IPS DF 4.7 (cell line): ENCODE results near the gene HS3ST3B1.

ENCODE experiments used
- DNase-seq: peaks from one replicate; pipeline ENCODE4 v3.0.0-alpha.2; 2013; ENCODE audit warnings: low spot score; ENCODE audit errors: extremely low read depth

Gene HS3ST3B1

DNA sequence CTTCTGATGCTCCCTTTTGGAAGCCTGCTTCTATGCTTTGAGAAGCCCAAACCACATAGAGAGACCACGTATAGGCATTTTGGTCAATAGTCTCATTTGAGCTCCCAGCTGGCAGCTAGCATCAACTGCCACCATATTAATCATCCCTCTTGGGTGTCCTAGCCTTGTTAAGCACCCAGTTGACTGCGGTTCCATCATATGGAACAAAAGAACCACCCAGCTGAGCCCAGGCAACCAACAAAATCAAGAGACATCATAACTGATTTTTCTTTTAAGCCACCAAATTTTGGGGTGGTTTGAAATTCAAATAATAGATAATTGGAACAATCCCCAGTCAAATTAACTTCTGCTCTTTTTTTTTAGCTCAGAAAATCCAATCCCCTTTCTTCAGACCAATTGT lies 53.9 kb downstream of the HS3ST3B1 start:
- no peak for DNase-seq

DNA sequence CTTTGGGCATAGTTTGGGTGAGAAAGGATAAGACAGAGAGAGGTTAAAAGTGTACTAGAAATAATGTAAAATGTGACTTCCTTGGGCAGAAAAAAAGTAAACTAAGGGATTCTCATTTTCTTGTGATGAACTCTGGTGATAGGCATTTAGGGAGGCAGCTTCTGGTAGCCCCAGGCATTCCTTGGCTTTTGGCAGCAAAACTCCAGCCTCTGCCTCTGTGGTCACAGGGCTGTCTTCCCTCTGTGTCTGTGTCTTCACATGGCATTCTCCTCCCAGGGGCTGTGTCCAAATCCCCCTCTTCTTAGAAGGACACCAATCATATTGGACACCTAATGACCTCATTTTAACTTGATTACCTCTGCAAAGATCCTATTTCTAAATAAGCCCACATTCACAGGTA lies 54.7 kb downstream of the HS3ST3B1 start:
- no peak for DNase-seq

DNA sequence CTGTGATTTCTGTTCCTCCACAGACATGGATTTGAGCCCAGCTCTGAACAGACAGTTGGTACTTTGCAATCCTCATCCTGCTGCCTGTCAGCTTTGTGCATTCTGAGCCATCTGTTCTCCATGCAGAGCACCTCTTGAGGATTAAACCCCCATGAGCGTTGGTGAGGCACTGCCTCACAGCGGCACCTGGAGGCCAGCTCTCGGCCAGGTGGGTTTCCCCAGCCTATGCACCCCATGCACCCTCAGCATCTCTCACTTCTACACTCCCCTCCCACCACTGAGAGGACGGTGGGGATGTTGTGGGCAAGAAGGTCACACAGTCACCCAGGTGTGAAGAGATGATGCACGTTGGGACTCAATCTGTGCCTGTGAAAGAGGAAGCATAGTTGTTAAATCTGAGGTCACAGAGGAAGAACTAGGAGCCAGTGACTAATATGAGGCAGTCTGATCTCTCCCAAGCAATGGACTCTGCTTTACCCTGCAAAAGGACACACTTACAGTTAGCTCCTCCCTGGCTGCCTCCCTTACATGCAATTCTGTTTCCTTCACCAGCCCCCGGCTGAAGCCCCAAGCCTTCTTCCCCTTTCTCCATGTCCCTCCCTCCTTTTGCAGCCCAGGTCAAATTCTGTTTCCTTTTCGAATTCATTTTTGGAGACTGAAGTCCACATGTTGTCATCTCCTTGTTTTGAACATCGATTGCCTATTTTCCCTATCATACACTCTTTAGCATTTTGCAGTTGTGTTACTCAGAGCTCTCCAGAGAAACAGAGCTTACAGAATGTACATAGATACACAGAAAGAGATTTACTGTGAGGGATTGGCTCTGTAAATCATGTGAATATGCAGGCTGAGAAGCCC lies 58.5 kb downstream of the HS3ST3B1 start:
- no peak for DNase-seq

DNA sequence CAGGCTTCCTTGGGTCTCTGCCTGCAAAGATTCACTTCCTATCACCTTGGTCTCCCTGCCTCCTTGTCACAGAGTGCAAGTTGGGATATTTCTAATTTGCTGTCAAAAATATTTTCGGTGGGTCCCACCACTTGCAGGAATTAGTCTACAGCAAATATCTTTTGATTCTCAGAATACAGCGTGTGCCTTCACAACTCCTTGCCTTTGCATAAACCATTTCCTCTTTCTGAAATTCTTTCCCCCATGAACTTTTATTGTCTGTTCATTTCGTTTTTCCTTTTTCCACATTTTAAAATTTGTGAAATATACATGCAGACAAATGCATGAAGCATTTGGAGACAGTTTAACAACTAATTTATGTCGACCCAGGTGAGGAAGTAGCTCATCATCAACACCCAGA lies 60.0 kb downstream of the HS3ST3B1 start:
- DNase-seq, result no peak

DNA sequence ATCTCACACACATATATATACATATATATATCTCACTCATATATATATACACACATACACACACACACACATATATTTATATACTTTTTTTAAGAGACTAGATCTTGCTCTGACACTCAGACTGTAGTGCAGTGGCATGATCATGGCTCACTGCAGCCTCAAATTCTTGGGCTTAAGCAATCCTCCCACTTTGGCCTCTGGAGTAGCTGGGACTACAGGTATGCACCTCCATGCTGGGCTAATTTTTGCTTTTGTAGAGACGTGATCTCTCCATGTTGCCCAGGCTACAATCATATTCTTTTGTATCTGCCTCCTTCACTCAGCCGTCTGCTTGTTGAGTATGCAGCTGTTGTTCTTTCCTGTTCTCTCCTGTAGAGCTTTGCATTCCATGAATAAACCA lies 60.6 kb downstream of the HS3ST3B1 start:
- no peak for DNase-seq

DNA sequence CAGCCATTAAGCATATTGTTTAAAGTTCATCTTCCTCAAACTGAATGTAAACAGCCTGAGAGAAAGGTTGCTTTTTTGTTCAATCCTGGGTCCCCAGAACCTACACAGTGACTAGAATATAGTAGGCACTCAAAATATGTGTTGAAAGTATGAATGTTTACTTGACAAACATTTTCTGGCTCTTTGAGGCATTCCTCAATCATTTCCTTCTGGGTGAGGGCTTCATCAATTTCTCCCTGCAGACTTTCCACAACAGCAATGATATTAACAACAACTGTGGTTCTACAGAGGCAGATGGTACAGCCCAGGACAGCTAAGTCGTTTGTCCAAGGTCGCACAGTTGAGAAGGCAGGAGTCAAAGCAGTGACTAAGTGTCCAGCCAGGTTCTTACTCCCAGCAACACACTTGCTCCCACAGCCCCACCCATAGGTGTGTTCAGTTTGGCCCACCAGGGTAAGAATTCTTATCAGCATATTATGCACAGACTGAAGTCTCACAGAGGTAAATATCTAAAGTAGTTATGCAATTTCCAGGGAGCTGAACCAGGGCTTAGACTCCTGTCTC lies 61.1 kb downstream of the HS3ST3B1 start:
- no peak for DNase-seq

DNA sequence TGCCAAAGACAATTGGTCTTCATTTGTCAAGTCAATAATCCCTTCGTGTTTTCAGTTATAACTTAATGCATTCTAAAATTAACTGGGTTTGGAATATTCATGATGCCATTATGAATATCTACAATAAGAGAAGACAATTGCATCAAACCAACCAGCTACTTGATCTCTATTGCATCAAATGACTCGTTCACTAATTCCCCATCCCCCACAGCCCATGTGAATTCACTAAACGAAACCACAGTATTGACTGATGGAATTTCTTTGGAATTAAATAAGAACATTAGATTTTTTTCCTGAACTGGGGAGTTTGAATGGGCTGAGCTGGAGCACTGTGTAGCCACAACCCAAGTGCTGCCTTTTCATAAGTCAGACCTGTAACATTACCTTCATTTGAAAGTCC lies 65.3 kb downstream of the HS3ST3B1 start:
- no peak for DNase-seq

DNA sequence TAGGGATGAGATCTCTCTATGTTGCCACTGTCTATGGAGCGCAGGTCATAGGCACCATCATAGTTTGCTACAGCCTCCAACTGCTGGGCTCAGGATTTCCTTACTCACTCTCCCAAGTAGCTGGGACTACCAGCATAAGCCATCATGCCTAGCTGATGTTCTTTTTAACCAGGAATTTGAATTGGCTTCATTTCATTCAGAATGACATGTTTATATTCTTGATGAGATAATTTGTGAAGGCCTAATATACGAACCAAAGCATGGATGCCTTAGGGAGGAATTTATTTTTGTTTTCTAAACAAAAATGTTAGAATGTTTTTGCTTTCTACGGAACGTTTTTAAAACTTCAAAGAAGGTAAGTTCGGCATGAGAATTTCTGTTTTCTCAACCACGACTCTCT lies 71.6 kb downstream of the HS3ST3B1 start:
- DNase-seq, result no peak

DNA sequence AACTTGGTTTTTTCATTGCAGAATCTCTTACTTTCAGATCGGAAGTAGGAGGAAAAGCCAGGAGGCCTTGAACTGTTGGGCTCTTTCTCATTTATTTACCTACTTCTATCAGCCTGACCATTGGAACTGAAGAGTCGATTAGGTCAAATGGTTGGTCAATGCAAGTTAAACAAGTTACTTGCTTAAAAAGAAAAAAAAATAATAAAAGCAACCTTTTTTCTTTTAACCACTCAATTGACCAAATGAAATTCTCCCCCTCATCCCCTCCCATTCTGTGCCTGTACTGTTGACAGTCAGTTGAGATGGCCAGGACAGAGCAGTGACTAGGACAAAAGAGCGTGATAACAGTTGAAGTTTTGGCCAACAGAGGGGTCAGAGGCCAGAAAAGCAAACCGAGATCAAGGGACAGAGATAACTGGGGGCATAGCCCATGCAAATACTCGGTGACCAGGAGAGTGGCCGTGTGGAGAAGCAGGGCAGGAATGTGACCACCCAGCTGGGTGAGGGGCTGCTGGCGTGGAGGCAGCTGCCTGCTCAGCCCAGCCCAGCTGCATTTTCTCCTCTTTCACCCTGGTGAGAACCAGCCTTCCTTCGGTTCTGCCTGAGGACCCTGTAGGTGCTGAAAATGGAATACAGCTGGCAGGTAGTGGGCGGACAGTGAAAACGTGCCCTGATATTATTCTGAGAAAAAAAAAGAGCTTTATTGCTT lies 72.2 kb downstream of the HS3ST3B1 start:
- no peak for DNase-seq

DNA sequence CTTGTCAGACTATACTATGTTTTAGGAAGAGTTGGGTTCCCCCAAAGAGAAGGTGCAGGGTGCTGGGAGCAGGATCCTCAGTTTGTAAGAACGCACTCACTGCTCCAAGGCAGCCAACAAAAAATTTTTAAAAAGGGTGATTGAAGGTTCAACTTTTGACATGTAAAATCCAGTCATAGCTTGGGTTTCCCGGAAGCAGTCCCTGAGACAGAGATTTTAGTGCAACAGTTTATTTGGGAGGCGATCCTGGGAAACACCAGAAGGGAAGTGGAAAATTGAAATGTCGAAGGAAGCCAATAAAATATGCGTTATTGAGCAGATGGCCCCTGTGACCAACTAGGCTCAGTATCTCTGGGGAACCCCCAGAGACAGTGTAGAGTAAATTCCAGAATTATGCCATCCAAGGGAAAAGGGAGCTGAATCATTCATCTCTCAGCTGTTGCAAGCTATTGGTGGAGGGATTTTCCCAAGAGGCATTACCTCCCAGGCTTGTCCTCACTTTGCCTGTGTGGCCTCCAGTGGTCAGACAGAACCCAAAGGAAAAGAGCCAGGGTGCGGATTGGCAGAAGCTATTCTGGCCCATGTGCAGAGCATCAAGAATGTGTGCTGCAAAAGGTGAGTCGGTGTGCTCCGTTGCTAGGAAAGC lies 72.9 kb downstream of the HS3ST3B1 start:
- DNase-seq, result no peak

DNA sequence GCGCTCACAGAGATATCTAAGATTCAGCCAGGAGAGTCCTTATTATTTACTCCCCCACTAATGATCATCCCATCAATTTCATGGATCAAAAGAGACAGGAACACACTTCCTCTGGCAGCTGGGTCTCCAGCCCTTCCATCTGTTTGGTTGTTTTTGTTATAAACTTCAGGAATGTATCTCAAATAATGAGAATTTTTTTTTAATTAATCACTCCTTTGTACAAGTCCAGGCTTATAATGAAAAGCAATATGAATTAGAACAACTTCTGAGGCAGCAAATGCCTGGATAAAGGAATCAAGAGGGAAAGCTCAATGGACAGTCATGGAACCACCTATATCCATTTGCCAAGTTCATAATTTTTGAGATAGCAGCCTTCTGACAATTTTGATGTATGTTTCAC lies 73.4 kb downstream of the HS3ST3B1 start:
- DNase-seq, result no peak

DNA sequence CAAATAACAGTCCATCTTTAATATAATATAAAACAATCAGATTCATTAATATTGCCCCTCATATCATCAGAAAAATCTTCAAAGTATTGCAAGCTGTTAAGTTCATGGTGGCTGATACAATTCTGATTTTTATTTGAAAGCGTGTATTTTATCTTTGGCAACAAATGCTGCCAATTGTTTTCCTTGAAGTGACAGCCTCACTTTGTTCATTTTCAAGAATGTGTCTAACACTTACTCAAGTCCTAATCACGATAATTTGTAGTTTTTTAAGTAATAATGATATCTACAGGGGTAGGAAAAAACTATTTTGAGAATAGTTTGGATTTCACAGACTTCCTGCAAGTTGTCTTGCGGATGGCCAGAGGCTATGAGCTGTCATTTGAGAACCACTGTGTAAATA lies 75.8 kb downstream of the HS3ST3B1 start:
- DNase-seq, result no peak

DNA sequence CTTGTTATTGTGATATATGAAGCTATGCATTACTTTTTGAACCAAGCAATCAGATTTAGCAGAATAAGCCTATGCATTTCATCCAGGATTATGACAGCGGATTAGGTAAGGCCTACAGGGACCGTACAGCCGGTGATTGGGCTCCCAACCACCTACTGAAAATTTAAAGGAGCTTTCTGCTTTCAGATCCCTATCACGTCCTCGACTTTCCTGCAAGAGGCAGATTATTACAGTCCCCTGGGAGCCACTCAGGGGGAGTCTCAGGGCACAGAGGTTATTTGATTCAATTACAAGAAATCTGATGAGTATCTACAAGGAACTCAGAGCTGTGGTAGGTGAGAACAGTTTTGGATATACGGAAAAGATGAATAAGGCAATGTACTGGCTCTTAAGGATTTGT lies 80.7 kb downstream of the HS3ST3B1 start:
- no peak for DNase-seq

DNA sequence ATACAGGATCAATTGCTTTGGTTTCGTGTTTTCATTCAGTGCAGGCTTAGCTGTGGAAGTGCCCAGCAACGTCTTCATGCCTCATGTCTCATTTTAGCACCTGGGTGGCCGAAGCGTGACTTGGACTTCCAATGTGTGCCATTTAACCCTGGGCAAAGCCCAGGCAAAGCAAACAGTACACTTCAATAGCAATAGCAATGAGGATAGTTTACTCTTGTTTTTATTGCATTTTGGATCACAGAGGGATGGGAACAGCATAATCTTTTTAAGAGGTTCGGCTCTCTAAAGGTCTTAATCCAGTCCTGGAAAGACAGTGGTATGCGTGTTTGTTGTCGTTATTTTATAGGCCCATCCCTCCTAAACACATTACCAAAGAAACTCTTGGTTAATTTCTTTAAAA lies 86.2 kb downstream of the HS3ST3B1 start:
- DNase-seq, result no peak

DNA sequence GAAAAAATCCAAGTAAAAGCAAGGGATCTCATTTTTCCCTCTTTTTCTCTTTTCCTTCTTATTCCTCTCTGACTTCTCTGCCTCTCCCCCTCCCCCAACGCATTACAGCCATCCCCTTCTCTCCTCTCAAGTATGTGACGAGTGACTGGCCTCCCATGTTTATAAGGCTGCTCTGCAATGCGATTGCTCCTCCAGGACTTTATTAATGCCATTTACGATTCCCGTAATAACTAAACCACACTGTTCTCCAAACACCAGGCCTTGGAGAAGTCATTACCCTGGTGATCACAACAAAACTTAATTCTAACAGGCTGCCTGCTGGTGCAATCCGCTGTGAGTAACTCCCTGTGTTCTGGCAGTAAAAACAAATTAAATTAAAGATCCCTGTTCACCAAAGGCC lies 88.8 kb downstream of the HS3ST3B1 start:
- DNase-seq, result no peak

DNA sequence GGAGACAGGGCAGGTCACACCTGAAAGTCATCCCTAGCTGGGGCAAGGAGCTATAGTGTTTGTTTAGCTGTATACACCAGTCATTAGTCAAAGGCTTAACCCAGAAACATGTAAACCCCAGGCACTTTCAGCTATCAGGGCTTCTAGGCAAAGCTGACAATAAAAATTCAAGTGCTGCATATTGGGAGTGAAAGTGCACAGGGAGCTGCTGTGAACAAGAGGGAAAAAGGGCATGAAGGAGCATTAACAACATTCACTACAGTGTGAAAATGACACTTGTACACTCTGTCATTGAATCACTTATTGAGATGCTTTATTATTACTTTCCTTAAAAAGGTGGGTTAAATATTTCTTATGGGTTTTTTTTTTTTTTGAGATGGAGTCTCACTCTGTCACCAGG lies 92.8 kb downstream of the HS3ST3B1 start:
- DNase-seq, result no peak

DNA sequence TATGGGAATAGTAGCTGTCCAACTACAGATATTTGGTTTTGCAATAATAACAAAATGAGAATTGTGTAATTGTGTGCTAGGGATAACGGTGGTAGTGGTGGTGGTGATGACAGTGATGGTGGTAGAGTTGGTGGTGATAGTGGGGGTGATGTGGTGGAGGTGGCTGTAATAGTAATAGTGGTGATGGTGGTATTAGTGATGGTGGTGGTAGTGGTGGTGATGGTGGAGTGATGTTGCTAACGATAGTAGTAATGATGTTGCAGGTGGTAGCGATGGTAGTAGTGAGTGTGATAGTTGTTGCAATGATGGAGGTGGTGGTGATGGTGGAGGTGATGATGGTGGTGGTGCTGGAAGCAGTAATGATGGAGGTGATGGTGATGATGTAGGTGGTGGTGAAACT lies 94.4 kb downstream of the HS3ST3B1 start:
- DNase-seq, result no peak

DNA sequence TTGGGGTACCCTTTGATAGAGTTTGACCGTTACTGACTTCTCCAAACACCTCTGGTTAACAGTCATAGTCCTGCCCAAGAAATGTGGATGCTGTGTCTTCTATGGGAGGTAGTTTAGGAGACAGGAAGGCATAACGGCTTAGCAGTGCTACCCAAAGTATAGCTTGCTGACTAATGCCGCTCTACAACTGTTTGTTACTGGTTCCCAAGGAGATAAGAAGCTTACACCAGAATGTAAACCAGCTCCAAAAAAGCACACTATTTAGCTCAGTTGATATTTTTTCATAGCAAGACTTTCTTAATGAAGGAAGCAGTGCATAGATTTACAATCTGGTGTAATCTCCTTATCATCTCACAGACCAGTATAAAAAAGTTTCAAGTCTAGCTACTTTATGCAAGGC lies 95.7 kb downstream of the HS3ST3B1 start:
- no peak for DNase-seq

DNA sequence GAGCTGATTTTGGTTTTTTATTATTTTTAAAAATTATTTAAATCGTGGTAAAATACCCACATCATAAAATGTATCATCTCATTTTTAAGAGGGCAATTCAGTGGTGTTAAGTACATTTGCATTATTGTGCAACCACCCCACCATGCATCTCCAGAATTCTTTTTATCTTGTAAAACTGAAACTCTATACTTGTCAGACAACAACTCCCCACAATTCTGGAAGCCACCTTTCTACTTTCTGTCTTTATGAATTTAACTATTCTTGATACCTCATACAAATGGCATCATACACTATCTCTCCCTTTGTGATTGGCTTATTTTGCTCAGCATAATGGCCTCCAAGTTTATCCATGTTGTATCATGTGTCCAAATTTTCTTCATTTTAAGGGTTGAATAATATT lies 97.9 kb downstream of the HS3ST3B1 start:
- DNase-seq, result no peak
